Amniotic stem cell (primary cell): Measurements from ENCODE around the gene CYP2J2.
"Not testable (repeated sequence)": the region's sequence is repeated elsewhere in the genome, so short reads cannot be mapped to it uniquely, and the experiment has no call there.

Experiments used
- DNase-seq: peaks from one replicate; lab custom pipeline; 2025; lab: John Stamatoyannopoulos, UW

CYP2J2 gene

DNA sequence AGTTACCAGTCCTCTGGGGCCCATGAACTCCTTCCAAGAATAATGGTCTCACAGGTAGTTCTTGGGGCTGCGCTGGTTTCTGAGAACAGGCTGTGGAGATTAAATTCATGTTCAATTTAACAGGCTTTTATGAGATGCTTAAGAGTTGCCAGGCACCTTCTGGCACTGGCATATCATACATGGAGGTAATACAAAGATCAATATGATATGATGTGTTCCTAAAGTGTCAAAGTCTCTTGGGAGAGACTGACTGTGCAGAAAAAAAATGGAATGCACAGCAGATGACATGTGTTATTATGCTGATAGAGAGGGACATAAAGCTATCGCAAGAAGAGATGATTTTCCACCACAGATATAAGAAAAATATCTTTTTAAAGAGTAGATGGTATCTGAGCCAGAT lies 6.8 kb downstream of the CYP2J2 start:
- DNase-seq = no peak

DNA sequence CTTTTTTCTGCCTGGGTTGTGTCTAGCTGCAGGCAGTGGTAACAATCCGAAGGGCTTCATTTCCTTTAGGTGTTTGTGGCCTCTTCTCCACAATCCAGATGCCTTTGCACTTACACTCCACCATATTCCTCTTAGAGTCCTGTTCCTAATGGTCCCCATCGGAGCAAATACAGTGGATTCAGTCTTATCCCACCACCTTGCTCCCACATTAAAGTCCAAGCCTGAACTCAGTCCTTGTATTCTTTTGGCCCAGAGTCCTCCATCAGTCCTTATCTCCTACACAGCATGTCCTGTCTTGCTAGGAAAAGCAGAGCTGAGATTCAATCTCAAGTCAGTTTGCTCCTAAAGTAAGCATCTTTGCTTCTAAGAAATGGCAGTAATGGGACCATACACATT lies 8.8 kb downstream of the CYP2J2 start:
- DNase-seq = no peak

DNA sequence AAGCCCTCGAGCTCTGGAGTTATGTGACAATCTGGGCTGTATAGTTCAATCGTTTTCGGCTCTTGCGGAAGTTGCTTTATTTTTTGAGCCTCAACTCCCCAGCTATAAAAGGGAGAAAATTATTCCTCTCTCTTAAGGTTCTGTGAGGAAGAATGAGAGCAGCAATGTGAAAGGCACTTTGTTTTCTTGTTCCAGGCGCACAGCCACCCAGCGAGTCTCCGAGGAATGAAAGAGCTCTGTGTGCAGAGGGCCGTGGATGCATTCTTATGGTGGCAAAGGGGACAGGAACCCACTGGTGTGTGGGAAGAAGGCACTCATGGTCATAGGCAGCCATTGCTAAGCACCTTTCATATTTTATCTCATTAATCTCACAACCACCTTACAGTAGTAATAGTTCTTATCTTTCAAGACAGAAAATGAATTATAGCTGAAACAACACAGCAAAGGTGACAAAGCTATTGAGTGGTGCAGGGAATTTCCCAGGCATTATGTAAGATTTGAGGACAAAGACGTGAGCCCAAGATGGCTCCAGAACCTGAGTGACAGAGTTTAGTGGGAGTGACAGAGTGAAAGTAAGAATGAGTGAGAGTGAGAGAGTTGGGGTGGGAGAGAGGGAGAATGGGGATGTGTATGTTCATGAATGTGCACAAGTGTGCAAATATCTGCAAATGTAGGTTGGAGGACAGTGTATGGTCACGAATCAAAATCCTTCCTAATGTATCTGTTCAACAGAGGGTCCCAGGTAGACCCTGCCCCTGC lies 9.4 kb downstream of the CYP2J2 start:
- DNase-seq = no peak

DNA sequence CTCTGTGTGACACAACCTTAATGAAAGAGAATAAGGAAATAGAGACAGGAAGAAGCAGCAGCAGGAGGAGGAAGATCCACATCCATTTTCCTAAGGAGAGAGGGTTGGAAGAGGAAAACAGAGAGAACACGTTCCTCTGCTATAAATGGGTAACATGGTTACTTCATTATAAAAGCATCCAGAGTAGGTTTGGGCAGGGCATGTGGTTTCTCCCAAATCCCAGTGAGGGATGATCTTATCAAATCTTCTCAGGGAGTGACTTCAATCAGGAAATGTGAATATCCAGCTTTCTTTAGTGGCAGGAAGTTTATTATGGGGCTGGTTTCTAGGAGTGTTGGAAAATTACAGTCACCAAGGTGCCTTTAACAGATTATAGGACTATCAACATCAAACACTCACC lies 11.1 kb downstream of the CYP2J2 start:
- DNase-seq = no peak

DNA sequence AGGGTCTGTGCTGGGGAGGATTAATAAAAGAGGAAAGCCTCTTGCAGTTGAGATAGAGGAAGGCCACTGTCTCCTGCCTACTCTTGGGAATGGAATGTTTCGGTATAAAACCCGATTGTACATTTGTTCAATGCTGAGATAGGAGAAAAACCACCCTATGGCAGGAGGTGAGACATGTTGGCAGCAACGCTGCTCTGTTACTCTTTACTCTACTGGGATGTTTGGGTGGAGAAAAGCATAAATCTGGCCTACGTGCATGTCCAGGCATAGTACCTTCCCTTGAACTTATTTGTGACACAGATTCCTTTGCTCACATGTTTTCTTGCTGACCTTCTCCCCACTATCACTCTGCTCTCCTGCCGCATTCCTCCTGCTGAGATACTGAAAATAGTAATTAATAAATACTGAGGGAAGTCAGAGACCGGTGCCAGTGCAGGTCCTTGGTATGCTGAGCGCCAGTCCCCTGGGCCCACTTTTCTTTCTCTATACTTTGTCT lies 11.7 kb downstream of the CYP2J2 start:
- not testable (repeated sequence) for DNase-seq

DNA sequence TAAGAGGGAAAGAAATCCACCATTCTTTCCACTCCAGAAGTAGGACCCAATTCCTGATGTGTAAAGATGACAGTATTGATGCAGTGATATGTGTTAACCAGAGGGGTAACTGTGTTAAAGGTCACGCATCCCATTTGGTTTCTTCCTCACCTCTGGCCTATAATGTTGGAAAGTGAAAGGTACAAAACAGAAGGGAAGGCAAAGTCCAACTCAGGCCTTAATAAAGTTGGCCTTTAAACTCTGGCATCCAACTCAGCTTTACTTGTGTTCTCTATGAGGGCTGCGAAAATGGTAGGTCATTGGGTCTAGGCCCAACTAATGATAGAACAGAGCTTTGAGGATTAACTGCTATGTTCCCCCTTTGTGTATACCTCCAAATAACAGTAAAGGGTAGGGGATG lies 17.9 kb downstream of the CYP2J2 start:
- no peak for DNase-seq

DNA sequence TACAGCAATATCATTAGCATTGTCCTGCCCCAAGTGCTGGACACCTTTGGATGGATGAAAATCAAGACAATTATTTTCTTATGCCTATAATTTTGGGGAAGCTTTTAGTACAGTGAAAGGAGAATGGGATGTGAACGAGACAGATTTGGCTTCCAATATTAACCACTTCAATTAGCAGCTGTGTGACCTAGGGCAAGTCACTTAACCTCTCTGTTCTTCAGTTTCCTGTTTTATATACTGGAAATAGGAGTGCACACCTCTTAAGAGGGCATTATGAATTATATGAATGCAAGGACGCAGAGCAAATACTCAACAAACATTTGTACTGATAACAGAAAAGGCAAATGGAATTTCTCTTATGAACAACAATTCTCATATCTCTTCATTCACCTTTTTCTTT lies 18.5 kb downstream of the CYP2J2 start:
- no peak for DNase-seq

DNA sequence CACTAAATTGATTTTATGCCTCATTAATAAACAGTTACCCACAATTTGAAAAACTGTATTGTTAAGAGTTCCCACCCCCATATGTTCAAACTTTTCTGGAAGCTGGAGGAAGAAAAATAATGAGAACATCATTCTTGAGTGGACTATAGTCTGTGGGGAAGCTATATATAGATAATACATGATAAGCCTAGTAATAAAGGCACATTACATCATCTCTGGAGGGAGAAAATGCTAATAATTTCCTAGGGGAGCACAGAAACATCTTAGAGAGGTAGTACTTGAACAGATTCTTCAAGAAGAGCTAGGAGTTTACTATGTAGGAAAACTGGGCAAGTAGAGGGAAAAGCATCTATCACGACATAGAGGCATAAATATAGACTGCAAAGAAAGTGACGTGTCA lies 19.6 kb downstream of the CYP2J2 start:
- DNase-seq = no peak

DNA sequence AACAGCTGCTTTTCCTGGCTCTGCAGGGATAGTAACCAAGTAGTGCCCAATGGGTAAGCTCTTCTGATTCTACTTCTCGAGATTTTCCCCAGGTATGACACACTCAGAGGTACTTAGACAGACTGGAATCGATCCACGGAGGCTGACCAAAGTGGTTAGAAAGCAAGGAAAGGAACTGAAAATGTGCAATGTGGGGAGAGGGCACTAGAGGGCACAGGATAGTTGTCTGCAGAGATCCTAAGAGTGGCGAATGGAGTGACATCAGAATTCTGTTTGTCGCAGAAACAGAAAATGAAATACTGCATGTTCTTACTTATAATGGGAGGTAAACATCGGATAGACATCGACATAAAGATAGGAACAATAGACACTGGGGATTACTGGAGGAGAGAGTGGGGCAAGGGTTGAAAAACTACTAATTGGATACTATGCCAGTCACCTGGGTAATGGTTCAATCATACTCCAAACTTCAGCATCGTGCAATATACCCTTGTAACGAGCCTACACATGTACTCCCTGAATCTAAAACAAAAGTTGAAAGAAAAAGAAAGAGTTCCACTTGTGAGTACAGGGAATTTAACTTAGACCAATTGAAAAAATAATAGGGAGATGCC lies 23.3 kb downstream of the CYP2J2 start:
- no peak for DNase-seq

DNA sequence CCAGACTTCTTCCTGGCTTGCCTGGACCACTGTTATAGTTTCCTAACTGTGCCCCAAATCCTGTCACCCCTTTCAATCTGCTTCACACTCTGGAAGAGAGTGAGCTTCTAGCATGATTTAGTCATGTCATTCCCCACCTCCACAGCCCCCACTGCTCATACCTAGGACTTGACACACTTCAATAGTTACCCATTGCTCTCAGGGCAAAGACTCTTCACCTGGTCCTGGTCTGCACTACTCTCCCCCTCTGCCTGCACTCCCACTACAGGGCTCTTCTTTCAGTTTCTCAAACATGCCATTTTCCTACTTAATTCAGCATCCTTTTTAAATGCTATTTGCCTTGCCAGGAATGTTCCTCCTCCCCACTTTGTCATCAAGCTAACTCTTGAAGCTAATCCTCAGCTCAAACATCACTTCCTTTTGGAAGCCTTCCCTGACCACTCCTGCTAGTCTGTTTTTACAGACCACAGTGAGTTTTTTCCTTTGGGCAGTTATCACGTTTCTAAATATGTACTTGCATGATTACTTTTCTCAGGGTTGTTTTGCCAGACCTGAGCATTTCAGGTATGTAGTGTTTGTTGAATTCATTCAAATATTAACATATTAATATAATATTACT lies 24.7 kb downstream of the CYP2J2 start:
- no peak for DNase-seq

DNA sequence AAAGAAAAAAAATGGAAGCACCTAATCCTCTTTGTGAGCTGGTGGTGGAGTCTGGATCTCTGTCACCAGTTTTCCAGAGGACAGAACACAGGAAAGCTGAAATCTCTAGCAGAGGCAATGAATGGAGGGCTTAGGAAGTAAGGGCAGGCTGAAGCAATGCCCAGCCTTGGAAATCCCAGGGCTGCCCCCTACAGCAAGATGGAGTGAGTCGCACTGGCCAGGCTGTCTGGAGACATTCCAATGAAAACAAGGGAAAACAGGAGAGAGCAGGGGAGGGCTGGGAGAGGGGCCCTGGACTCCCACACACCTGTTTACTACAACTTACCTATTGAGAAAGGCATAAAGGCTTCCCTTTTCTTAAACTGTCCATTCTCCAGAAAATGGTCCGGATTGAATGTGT lies 25.9 kb downstream of the CYP2J2 start:
- no peak for DNase-seq

DNA sequence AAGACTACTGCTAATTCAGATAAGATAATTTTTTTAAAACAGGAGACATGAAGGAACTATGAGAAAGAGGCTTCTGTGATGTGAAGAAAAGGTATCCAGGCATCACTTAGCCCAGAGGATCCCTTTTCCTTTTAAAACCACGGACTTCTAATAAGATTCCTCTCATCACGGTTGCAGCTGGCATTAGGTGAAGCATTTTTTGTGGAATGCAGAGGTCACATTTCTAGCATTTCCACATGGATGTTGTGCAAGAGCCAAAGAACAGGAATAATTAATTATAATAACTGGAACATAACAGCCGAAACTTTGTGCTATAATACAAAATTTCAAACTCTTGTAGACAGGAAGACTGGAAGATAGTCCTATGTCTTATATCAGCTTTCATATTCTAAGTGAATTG lies 27.6 kb downstream of the CYP2J2 start:
- DNase-seq = peak; percentile 4

DNA sequence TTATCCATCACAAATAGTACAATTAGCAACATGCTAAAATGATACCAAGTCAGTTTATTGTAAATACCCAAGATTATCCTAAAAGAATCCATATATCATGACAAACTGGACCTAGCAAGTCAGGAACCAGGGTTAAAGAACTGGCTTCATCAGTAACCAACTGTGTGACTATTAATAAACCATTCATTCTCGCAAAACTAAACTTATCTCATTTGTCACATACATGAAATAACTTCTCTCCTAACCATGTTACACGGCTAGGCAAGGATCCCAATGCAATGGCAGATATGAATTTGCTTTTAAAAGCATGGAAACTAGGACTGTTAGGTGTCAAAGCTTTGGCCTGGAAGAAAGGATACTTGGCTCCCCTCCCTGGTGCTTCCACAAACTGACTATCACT lies 29.4 kb downstream of the CYP2J2 start:
- DNase-seq = no peak

DNA sequence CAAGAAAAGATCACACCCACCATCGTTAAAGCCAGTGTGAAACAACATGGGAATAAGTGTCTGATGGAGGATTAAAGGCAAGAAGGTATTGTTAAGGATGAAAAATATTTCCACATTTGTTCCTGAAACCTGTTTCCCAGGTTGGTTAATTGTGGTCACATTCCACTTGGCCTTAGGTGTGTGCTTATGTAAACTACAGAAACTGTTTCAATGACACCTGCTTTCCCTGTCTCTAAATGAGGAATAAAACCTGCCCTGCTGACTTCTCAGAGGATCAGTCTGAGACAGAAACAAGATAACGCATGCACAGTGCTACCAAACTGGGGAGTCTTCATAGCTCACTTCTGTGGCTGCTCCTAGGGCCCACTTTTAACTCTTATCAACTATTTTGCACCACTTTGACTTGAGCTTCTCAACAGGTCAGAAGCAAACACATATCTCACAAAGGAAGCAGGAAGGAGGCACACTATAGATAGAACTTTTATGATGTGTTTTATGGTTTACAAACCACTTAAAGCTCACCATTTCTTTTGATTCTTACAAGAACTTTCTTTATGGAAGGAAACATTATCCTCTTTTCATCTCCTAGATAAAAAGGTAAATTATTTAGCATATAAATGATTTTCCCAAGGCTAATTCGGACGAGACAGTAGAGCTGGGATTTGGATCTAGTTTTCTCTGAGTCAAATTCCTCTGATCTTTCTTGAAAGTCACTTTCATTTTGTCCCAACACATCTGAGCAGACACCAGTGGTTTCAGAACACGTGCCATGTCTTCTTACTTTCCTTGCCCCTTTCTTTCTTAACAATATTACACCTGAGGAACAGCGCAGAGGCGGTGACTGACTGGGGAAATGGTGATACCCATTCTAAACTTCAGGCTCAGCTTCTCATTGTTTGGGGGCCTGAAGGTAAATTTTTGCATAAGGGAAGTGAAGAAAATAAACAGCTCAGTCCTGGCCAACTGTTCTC lies 33.4 kb downstream of the CYP2J2 start:
- no peak for DNase-seq

DNA sequence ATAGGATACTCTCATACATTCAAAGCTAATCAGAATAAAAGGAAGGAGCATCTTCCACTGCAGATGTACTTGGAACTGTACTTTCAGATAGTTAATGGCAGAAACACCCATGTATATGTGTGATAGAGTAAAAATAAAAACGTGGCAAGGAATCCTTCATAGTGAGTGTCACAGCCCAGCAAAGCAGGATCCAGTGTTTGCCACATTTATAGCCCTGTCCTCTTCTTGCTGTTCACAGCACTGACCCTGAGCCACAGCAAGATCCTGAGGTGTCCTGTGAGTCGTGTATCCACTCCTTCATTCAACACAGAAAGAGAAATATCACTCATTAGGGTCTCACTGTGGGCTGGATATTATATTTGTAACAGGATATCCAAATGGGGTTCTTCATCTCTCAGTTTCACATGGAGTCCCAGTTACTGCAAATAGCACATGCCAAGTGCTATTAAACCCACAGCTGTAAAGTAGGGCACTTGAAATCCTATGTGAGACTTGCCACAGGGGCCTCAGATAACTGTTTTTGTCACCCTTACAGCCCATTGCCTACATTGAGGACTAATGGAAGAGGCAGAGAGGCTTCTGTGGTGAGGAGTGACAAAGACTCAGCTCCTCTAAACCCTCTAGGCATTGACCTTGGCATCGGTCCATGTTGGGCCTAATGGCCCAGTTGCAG lies 41.3 kb downstream of the CYP2J2 start:
- no peak for DNase-seq

DNA sequence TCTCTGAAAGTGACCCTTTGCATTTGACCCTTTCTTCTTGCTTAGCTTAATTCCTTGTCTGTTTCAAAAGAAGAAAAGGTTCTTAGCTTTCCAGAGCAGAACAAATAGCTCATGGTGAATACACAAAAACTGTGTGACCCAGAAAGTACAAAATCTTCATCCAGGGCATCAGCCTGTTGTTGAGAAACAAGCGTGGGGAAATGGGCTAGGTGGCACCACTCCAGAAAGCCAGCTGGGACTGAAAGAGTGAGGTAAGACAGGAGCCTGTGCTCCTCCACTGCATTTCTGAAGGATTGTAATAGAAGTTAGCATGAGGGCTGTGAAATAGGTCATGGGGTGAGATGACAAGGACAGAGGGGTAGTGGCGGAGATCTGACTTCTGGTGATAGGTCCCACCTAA lies 45.8 kb downstream of the CYP2J2 start:
- DNase-seq = no peak

DNA sequence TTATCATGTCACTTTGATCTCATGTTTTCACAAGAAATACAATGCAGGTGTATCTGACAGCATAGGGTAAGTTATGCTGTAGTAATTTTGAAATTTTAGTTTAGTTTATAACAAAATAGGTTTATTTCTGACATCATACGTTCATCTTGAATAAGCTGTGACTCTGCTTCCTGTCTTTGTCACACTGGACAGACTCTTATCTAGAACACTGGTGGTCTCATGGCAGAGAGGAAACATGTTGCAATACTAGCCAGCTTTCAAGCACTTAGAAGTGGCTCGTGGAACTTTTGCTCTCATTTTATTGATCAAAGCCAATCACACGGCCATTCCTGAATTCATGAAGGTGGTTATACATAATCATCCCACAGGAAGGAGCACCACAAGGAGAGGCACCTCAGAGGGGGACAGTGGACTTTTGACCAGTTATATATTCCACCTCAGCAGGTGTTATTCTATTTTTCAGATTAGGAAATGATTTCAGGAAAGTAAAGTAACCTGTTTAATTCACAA lies 46.5 kb downstream of the CYP2J2 start:
- no peak for DNase-seq

DNA sequence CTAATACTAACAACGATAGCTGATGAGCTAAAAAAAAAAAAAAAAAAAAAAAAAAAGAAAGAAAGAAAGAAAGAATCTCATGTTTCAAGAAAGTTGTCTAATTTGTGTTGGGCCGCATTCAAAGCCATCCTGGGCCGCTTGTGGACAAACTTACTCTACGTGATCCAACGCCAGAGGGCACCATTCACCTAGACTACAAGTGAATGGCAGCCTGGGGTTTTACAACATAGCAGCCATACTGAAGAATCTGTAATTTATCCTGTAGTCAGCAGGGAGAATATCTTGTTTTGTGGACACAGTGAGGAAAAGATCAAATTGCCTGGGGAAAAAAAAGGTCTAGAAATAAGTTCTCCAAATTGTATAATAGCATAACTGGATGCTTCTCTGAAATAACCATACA lies 47.0 kb downstream of the CYP2J2 start:
- peak; percentile 76 for DNase-seq

DNA sequence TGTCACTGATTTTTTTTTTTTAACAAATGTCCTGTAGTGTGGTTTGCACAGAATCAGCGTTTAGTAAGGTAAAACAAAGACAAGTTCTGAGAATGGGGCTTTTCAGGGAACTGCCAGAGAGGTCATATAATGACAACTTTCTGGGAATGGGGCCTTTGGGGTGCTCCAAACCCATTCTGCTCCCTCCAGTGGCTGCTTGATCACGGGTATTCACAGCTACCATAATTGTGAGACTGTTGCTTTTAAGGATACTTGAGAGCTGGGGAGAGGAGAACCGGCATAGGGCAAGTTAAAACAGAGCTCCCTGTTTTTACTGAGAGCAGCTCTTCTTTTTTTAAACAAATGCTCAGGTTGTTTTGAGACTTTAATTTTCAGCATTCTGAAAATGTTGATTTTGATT lies 48.2 kb downstream of the CYP2J2 start:
- no peak for DNase-seq

DNA sequence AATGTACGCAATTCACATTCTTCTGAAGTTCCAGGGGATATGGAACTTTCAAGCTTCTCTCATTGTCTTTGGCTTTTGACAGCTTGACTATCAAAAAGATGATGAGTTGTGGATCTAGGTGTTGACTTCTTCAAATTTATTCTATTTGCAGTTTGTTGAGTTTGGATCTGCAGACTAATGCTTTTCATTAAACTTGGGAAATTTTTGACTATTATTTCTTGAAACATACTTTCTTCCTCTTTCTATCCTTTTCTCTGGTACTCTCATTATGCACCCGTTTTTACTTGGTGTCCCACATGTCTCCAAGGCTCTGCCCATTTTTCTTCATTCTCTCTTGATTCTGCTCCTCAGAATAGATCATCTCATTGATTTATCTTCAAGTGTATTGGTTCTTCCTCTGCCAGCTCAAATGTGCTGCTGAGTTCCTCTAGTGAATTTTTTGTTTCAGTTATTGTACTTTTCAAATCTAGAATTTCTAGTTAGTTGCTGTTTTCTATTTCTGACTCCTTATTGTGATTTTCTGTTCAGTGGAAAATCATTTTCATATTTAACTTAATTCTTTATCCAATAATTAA lies 49.4 kb downstream of the CYP2J2 start:
- DNase-seq = no peak

DNA sequence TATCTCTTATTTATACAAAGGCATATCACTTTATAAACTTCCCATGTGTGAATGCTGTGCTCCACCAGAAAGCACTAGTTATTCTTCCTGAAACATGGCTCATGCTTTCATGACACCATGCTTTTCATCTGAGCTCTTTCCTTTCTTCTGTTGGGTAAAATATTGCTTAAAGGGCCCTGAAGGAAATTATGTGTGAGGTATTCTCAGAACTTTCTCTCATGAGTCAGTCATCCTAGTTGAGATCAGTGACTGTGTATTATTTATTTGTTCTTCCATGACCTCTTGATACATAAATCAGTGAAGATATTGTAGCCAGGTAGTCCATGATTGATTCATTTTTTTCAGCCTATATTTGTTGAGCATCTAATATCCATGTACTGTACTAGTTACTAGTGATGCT lies 54.8 kb downstream of the CYP2J2 start:
- DNase-seq = no peak
